Liver (tissue), 9 donors: ENCODE measurements around the gene CHAF1B. TPM values are rescaled to one million over a fixed set of nuclear protein-coding genes. Genes with fewer than 3 reads are reported as not detected.

Experiments
- DNase-seq: peaks from one replicate; pipeline ENCODE4 v3.0.0-alpha.2; 2017; ENCODE audit warnings: low spot score
- H3K27ac ChIP-seq, 2 donors: one replicate each; pipeline ENCODE4 v1.7.0; 2013; ENCODE audit warnings: inconsistent platforms in 2 of 2, low read length in 2 of 2, control low read depth in 1 of 2, low read depth in 1 of 2, mild to moderate bottlenecking in 1 of 2
- H3K27me3 ChIP-seq, 4 donors: one replicate each; pipeline versions ENCODE4 v1.6.1 to v1.7.0; 2013; ENCODE audit warnings: low read length in 3 of 4, inconsistent platforms in 1 of 4, mild to moderate bottlenecking in 1 of 4, moderate library complexity in 1 of 4; ENCODE audit not compliant: control insufficient read depth in 4 of 4, insufficient read depth in 4 of 4
- H3K36me3 ChIP-seq, 4 donors: one replicate each; pipeline versions ENCODE4 v1.6.1 to v1.7.0; 2013; ENCODE audit warnings: low read length in 3 of 4, mild to moderate bottlenecking in 3 of 4, low read depth in 1 of 4, moderate library complexity in 1 of 4; ENCODE audit not compliant: control insufficient read depth in 4 of 4, insufficient read depth in 3 of 4
- H3K4me1 ChIP-seq, 4 donors: one replicate each; pipeline versions ENCODE4 v1.6.1 to v1.7.0; 2013; ENCODE audit warnings: low read length in 3 of 4, mild to moderate bottlenecking in 3 of 4, moderate library complexity in 1 of 4; ENCODE audit not compliant: control insufficient read depth in 4 of 4, insufficient read depth in 4 of 4
- H3K4me3 ChIP-seq, 3 donors: one replicate each; pipeline versions ENCODE4 v1.6.1 to v1.7.0; 2013; ENCODE audit warnings: low read length in 3 of 3, control low read depth in 1 of 3, low read depth in 1 of 3, mild to moderate bottlenecking in 1 of 3
- H3K9ac ChIP-seq, 2 donors: one replicate each; pipeline ENCODE4 v1.7.0; 2013; ENCODE audit warnings: low read length in 2 of 2, mild to moderate bottlenecking in 2 of 2, moderate library complexity in 2 of 2, control low read depth in 1 of 2, low read depth in 1 of 2
- H3K9me3 ChIP-seq, 4 donors: one replicate each; pipeline versions ENCODE4 v1.6.1 to v1.7.0; 2013; ENCODE audit warnings: low read length in 3 of 4; ENCODE audit not compliant: control insufficient read depth in 4 of 4
- ATF3 ChIP-seq: IDR thresholded peaks from 2 replicates; pipeline ENCODE4 v1.6.1; 2016; ENCODE audit warnings: antibody characterized with exemption
- CTCF ChIP-seq: fragments of 150-350 bp; IDR thresholded peaks from 2 replicates; pipeline ENCODE4 v1.5.1; 2017; ENCODE audit warnings: improper control_type of control experiment, low read depth, low read length; ENCODE audit not compliant: missing input control
- EGR1 ChIP-seq, 2 donors: IDR thresholded peaks; 2 replicates each; pipeline ENCODE4 v1.6.1; 2016 to 2018; ENCODE audit warnings: antibody characterized with exemption in 2 of 2, low read depth in 2 of 2
- FOXA1 ChIP-seq: IDR thresholded peaks from 2 replicates; pipeline ENCODE4 v1.6.1; 2016; ENCODE audit warnings: antibody characterized with exemption
- FOXA2 ChIP-seq: IDR thresholded peaks from 2 replicates; pipeline ENCODE4 v1.6.1; 2016; ENCODE audit warnings: antibody characterized with exemption
- GABPA ChIP-seq, 2 donors: IDR thresholded peaks in 1 of 2; conservative IDR thresholded peaks in 1 of 2; 2 replicates each; pipeline ENCODE4 v1.6.1; 2016; ENCODE audit warnings: antibody characterized with exemption in 2 of 2, mild to moderate bottlenecking in 1 of 2, moderate library complexity in 1 of 2
- HNF4A ChIP-seq, 2 donors: conservative IDR thresholded peaks; 2 replicates each; pipeline ENCODE4 v1.6.1; 2016; ENCODE audit warnings: antibody characterized with exemption in 2 of 2, mild to moderate bottlenecking in 2 of 2
- HNF4G ChIP-seq: IDR thresholded peaks from 2 replicates; pipeline ENCODE4 v1.6.1; 2016; ENCODE audit warnings: antibody characterized with exemption
- JUND ChIP-seq, 2 donors: IDR thresholded peaks; 2 replicates each; pipeline ENCODE4 v1.6.1; 2016; ENCODE audit warnings: antibody characterized with exemption in 2 of 2
- MAX ChIP-seq: IDR thresholded peaks from 2 replicates; pipeline ENCODE4 v1.6.1; 2016; ENCODE audit warnings: antibody characterized with exemption
- NR2F2 ChIP-seq: IDR thresholded peaks from 2 replicates; pipeline ENCODE4 v1.6.1; 2016; ENCODE audit warnings: antibody characterized with exemption
- RAD21 ChIP-seq, 2 donors: IDR thresholded peaks; 2 replicates each; pipeline ENCODE4 v1.6.1; 2016; ENCODE audit warnings: antibody characterized with exemption in 2 of 2, mild to moderate bottlenecking in 2 of 2
- REST ChIP-seq: IDR thresholded peaks from 2 replicates; pipeline ENCODE4 v1.6.1; 2016; ENCODE audit warnings: antibody characterized with exemption, mild to moderate bottlenecking
- RXRA ChIP-seq, 2 donors: IDR thresholded peaks; 2 replicates each; pipeline ENCODE4 v1.6.1; 2017 to 2018; ENCODE audit warnings: antibody characterized with exemption in 2 of 2, mild to moderate bottlenecking in 1 of 2
- SP1 ChIP-seq: IDR thresholded peaks from 2 replicates; pipeline ENCODE4 v1.6.1; 2018; ENCODE audit warnings: antibody characterized with exemption, mild to moderate bottlenecking
- TAF1 ChIP-seq: conservative IDR thresholded peaks from 2 replicates; pipeline ENCODE4 v1.6.1; 2016; ENCODE audit warnings: antibody characterized with exemption, mild to moderate bottlenecking
- YY1 ChIP-seq: IDR thresholded peaks from 2 replicates; pipeline ENCODE4 v1.6.1; 2016; ENCODE audit warnings: antibody characterized with exemption, mild to moderate bottlenecking
- ZBTB33 ChIP-seq: IDR thresholded peaks from 2 replicates; pipeline ENCODE4 v1.6.1; 2016; ENCODE audit warnings: antibody characterized with exemption
- WGBS: extraction: QIAGEN DNeasy Blood & Tissue Kit; methylation state at CpG from one replicate; pipeline ENCODE4 v1.1.7; 2013; 5-methylcytosine and 5-hydroxymethylcytosine counted together
- polyA plus RNA-seq, 2 donors: library from polyadenylated mRNA; stranded (reverse) in 1 of 2; unstranded in 1 of 2; fragments of 200-250 nt in 1 of 2; fragments of >200 nt in 1 of 2; fragmentation: Nextera tagmentation in 1 of 2; extraction: Ambion mirVana in 1 of 2; gene quantifications; one replicate each; pipeline versions ENCODE4 v1.2.1 to v1.2.3, GENCODE V29; 2013 to 2015
- total RNA-seq, 2 donors: library from RNA; depleted of rRNA; stranded (reverse); fragments of >200 nt; gene quantifications; one replicate each; pipeline ENCODE4 v1.2.3, GENCODE V29; 2014
- donor health status: healthy.
- donor health status: healthy.
- donor health status: healthy.
- donor health status: healthy.
- donor health status: healthy.

Gene CHAF1B
- total and polyA plus RNA-seq, 4 donors, result 0.33 to 2.7 (median 0.49) TPM

- TF ChIP-seq NR2F2 (no peak), REST (no peak), FOXA1 (no peak)
These were observed 29.3 kb upstream of the CHAF1B start (continued) for GRCh38 chr21:36355868-36356267.

GRCh38 chr21:36359185-36359584 lies 26.0 kb upstream of the CHAF1B start:
- no peak for DNase-seq
- no peak overlapping the region for H3K4me3 ChIP-seq
- TF ChIP-seq ATF3 (no peak), RXRA (IDR thresholded peaks at IDR 0.05) (no peak), SP1 (no peak), REST (no peak), RAD21 (IDR thresholded peaks at IDR 0.05) (no peak), HNF4G (no peak), ZBTB33 (no peak), YY1 (no peak), NR2F2 (no peak), JUND (IDR thresholded peaks at IDR 0.05) (no peak), FOXA1 (no peak), HNF4A (conservative IDR thresholded peaks at IDR 0.05) (no peak), TAF1 (no peak), GABPA (IDR thresholded peaks at IDR 0.05 in 1 of 2, conservative IDR thresholded peaks at IDR 0.05 in 1 of 2) (no peak), EGR1 (IDR thresholded peaks at IDR 0.05; ENCODE audit: low read depth in 2 of 2) (no peak), FOXA2 (no peak), CTCF (no peak), MAX (no peak)
- no peaks in the 10 kb centered on the region for H3K4me1 ChIP-seq
- no peaks in the 10 kb centered on the region for H3K9me3 ChIP-seq
- peaks cover 15 to 70% (median 53%) of the 10 kb centered on the region in 4 donors for H3K36me3 ChIP-seq
- 95% methylated on average over 2 of the region's 2 CpGs for WGBS
- H3K27ac ChIP-seq, result no peak overlapping the region
- no peak overlapping the region for H3K9ac ChIP-seq
- no peaks in the 10 kb centered on the region for H3K27me3 ChIP-seq
